Measurements from ENCODE around the gene GNE. TPM values are rescaled to one million over a fixed set of nuclear protein-coding genes. Genes with fewer than 3 reads are reported as not detected.

The GNE gene
- polyA plus RNA-seq, 3 donors = 4.1 to 5.0 (median 4.5) TPM

- no peak for DNase-seq
- no peak overlapping the region for H3K4me3 Mint-ChIP-seq
- WGBS (ENCODE audit: insufficient coverage) = 96% methylated on average over 12 of the region's 12 CpGs
- H3K27me3 Mint-ChIP-seq (ENCODE audit: low read depth in 3 of 3) = peaks cover 0 to 1% (median 0%) of the 10 kb centered on the region in 3 donors
- H3K4me1 Mint-ChIP-seq = no peaks in the 10 kb centered on the region
- no peaks in the 10 kb centered on the region for H3K9me3 Mint-ChIP-seq
- Histone ChIP-seq H3K4me1 (ENCODE audit: control insufficient read depth in 1 of 2, insufficient read depth in 2 of 2, low read length in 2 of 2) (no peaks in the 10 kb centered on the region), H3K9ac (ENCODE audit: insufficient read depth, low read length, poor library complexity, severe bottlenecking) (no peak overlapping the region), H3K27ac (ENCODE audit: low read depth in 1 of 2, low read length in 2 of 2) (no peak overlapping the region), H3K9me3 (replicated peaks in 1 of 2; ENCODE audit: control insufficient read depth in 1 of 2, insufficient read depth in 1 of 2, low read length in 2 of 2) (no peaks in the 10 kb centered on the region), H4K20me1 (ENCODE audit: insufficient read depth, low read length) (no peaks in the 10 kb centered on the region), H3K4me2 (replicated peaks; ENCODE audit: extremely low read depth, low read length, poor library complexity, severe bottlenecking) (no peak overlapping the region), H2AFZ (ENCODE audit: insufficient read depth, low read depth, low read length, poor library complexity, severe bottlenecking) (no peak overlapping the region), H3K4me3 (replicated peaks in 1 of 3; ENCODE audit: low read depth in 2 of 3, low read length in 3 of 3) (no peak overlapping the region), H3K79me2 (ENCODE audit: insufficient read depth, low read length) (no peaks in the 10 kb centered on the region), H3K27me3 (ENCODE audit: control insufficient read depth in 2 of 2, insufficient read depth in 2 of 2, low read length in 2 of 2) (no peaks in the 10 kb centered on the region), H3K36me3 (replicated peaks in 1 of 2; ENCODE audit: control insufficient read depth in 1 of 2, insufficient read depth in 2 of 2, low read length in 2 of 2) (no peaks in the 10 kb centered on the region)
- peak overlapping the region in 1 of 7 donors; percentile 31 for H3K27ac Mint-ChIP-seq
- intact Hi-C loops (cut with micrococcal nuclease) = no loop called here
- H3K36me3 Mint-ChIP-seq = no peaks in the 10 kb centered on the region
- no peak for TF ChIP-seq CTCF (IDR thresholded peaks at IDR 0.05)
Measured at GRCh38 chr9:36292641-36293040, 34.4 kb upstream of the GNE start.

- no peak for TF ChIP-seq CTCF (IDR thresholded peaks at IDR 0.05)
- no peaks in the 10 kb centered on the region for H3K9me3 Mint-ChIP-seq
- H3K9ac ChIP-seq (ENCODE audit: insufficient read depth, low read length, poor library complexity, severe bottlenecking) = no peak overlapping the region
- no peaks in the 10 kb centered on the region for H3K79me2 ChIP-seq (ENCODE audit: insufficient read depth, low read length)
- H3K4me3 ChIP-seq (replicated peaks in 1 of 3; ENCODE audit: low read depth in 2 of 3, low read length in 3 of 3) = no peak overlapping the region
- no peaks in the 10 kb centered on the region for H3K36me3 Mint-ChIP-seq
- no peaks in the 10 kb centered on the region for H4K20me1 ChIP-seq (ENCODE audit: insufficient read depth, low read length)
- H3K27ac ChIP-seq (ENCODE audit: low read depth in 1 of 2, low read length in 2 of 2) = no peak overlapping the region
- no peaks in the 10 kb centered on the region for H3K9me3 ChIP-seq (replicated peaks in 1 of 2; ENCODE audit: control insufficient read depth in 1 of 2, insufficient read depth in 1 of 2, low read length in 2 of 2)
- no peaks in the 10 kb centered on the region for H3K36me3 ChIP-seq (replicated peaks in 1 of 2; ENCODE audit: control insufficient read depth in 1 of 2, insufficient read depth in 2 of 2, low read length in 2 of 2)
- no peaks in the 10 kb centered on the region for H3K27me3 ChIP-seq (ENCODE audit: control insufficient read depth in 2 of 2, insufficient read depth in 2 of 2, low read length in 2 of 2)
- H3K4me1 ChIP-seq (ENCODE audit: control insufficient read depth in 1 of 2, insufficient read depth in 2 of 2, low read length in 2 of 2) = no peaks in the 10 kb centered on the region
- no peak overlapping the region for H3K4me2 ChIP-seq (replicated peaks; ENCODE audit: extremely low read depth, low read length, poor library complexity, severe bottlenecking)
- no peak for DNase-seq
- H3K4me3 Mint-ChIP-seq = no peak overlapping the region
- peak overlapping the region in 1 of 7 donors; percentile 60 for H3K27ac Mint-ChIP-seq
- H3K27me3 Mint-ChIP-seq (ENCODE audit: low read depth in 3 of 3) = no peaks in the 10 kb centered on the region
- no peak overlapping the region for H2AFZ ChIP-seq (ENCODE audit: insufficient read depth, low read depth, low read length, poor library complexity, severe bottlenecking)
- 100% methylated on average over 2 of the region's 3 CpGs for WGBS (ENCODE audit: insufficient coverage)
- intact Hi-C loops (cut with micrococcal nuclease) = no loop called here
- no peaks in the 10 kb centered on the region for H3K4me1 Mint-ChIP-seq
Measured at GRCh38 chr9:36290996-36291395, 32.7 kb upstream of the GNE start.

Data from CD14-positive monocyte (primary cell).